GM23248 (cell line): ENCODE data around the gene IFI27L1. TPM values are rescaled to one million over a fixed set of nuclear protein-coding genes. Genes with fewer than 3 reads are reported as not detected.

Experiments
- DNase-seq: peaks from one replicate; pipeline ENCODE4 v3.0.0-alpha.2; 2015
- H2AFZ ChIP-seq: fragments of 200-600 bp; sonication (generic); 2 replicates; pipeline ENCODE4 v1.6.1; 2016; ENCODE audit warnings: antibody characterized with exemption
- H3F3A ChIP-seq: fragments of 200-600 bp; sonication (generic); 2 replicates; pipeline ENCODE4 v1.6.1; 2016; ENCODE audit warnings: mild to moderate bottlenecking, antibody characterized with exemption, mixed run types; ENCODE audit not compliant: insufficient read depth
- H3K27ac ChIP-seq: fragments of 200-600 bp; sonication (generic); 2 replicates; pipeline ENCODE4 v1.5.1; 2016; ENCODE audit warnings: mild to moderate bottlenecking
- H3K27me3 ChIP-seq: fragments of 200-600 bp; sonication (generic); replicated peaks from 2 replicates; pipeline ENCODE4 v1.6.1; 2016; ENCODE audit warnings: mild to moderate bottlenecking; ENCODE audit not compliant: insufficient read depth
- H3K36me3 ChIP-seq: fragments of 200-600 bp; sonication (generic); 2 replicates; pipeline ENCODE4 v1.6.1; 2016; ENCODE audit warnings: low read depth, mild to moderate bottlenecking
- H3K4me1 ChIP-seq: fragments of 200-600 bp; sonication (generic); 2 replicates; pipeline ENCODE4 v1.6.1; 2016; ENCODE audit warnings: mild to moderate bottlenecking; ENCODE audit not compliant: insufficient read depth
- H3K4me2 ChIP-seq: fragments of 200-600 bp; sonication (generic); one replicate; pipeline ENCODE4 v1.6.1; 2016; ENCODE audit warnings: mild to moderate bottlenecking; ENCODE audit not compliant: unreplicated experiment
- H3K4me3 ChIP-seq: fragments of 200-600 bp; sonication (generic); 2 replicates; pipeline ENCODE4 v1.5.1; 2016; ENCODE audit warnings: mild to moderate bottlenecking
- H3K79me2 ChIP-seq: fragments of 200-600 bp; sonication (generic); 2 replicates; pipeline ENCODE4 v1.6.1; 2016; ENCODE audit warnings: mild to moderate bottlenecking; ENCODE audit not compliant: insufficient read depth
- H3K9ac ChIP-seq: fragments of 200-600 bp; sonication (generic); 2 replicates; pipeline ENCODE4 v1.6.1; 2016; ENCODE audit warnings: mild to moderate bottlenecking
- H3K9me2 ChIP-seq: fragments of 200-600 bp; sonication (generic); 2 replicates; pipeline ENCODE4 v1.6.1; 2016; ENCODE audit warnings: mixed run types, mild to moderate bottlenecking, moderate library complexity; ENCODE audit not compliant: insufficient read depth
- H3K9me3 ChIP-seq: fragments of 200-600 bp; sonication (generic); one replicate; pipeline ENCODE4 v1.6.1; 2017; ENCODE audit warnings: low read depth
- H4K20me1 ChIP-seq: fragments of 200-600 bp; sonication (generic); 2 replicates; pipeline ENCODE4 v1.6.0; 2016; ENCODE audit not compliant: insufficient read depth
- EZH2 ChIP-seq: fragments of 200-600 bp; sonication (generic); IDR thresholded peaks from 2 replicates; pipeline ENCODE4 v1.6.1; 2018; ENCODE audit warnings: antibody characterized with exemption, mild to moderate bottlenecking; ENCODE audit not compliant: insufficient read depth, poor library complexity, severe bottlenecking
- EZH2phosphoT487 ChIP-seq: fragments of 200-600 bp; sonication (generic); IDR thresholded peaks from 2 replicates; pipeline ENCODE4 v1.6.1; 2018; ENCODE audit warnings: antibody characterized with exemption, moderate library complexity, mild to moderate bottlenecking, low read depth; ENCODE audit not compliant: insufficient read depth
- WGBS, 2 experiments: methylation state at CpG; one replicate each; pipeline ENCODE4 v1.1.6; 2015 to 2017; ENCODE audit warnings: low lambda C conversion rate in 2 of 2, low coverage in 1 of 2; ENCODE audit errors: missing lambda C conversion rate in 2 of 2; 5-methylcytosine and 5-hydroxymethylcytosine counted together
- in situ Hi-C: fragments of 300-500 bp; cut with MboI; formaldehyde crosslinking; loops from 2 replicates; pipeline ENCODE4 v1.15.0; 2020
- polyA plus RNA-seq: library from polyadenylated mRNA; unstranded; fragments of >200 nt; fragmentation: Nextera tagmentation; extraction: Ambion mirVana; gene quantifications from 2 replicates; pipeline ENCODE4 v1.2.1, GENCODE V29; 2016
- total RNA-seq: library from RNA; depleted of rRNA; stranded (reverse); fragments of >200 nt; shearing (Covaris generic); gene quantifications from 2 replicates; pipeline ENCODE4 v1.2.3, GENCODE V29; 2014

The IFI27L1 gene
- total and polyA plus RNA-seq, 2 experiments from 2014 or later = 13.5 to 32.6 TPM

- in situ Hi-C loops = no loop called here
- H3K36me3 ChIP-seq = no peaks in the 10 kb centered on the region
- no peak overlapping the region for H3K9ac ChIP-seq
- H3K27me3 ChIP-seq = no peaks in the 10 kb centered on the region
- 11 to 15% methylated on average over 10 of the region's 10 CpGs for WGBS, 2 experiments
- DNase-seq = peak; percentile 72
- TF ChIP-seq EZH2 = no peak
- TF ChIP-seq EZH2phosphoT487 = no peak
- H3K9me2 ChIP-seq = no peaks in the 10 kb centered on the region
- H3F3A ChIP-seq = peaks cover 20% of the 10 kb centered on the region
- H3K4me1 ChIP-seq = peaks cover 20% of the 10 kb centered on the region
- H3K4me3 ChIP-seq = no peak overlapping the region
- H4K20me1 ChIP-seq = no peaks in the 10 kb centered on the region
- H3K79me2 ChIP-seq = no peaks in the 10 kb centered on the region
- peak overlapping the region; percentile 30 for H3K4me2 ChIP-seq
- H2AFZ ChIP-seq = peak overlapping the region; percentile 45; the same call in 1 of the 2 replicates
- H3K9me3 ChIP-seq = no peaks in the 10 kb centered on the region
- H3K27ac ChIP-seq = no peak overlapping the region
Observed at GRCh38 chr14:94098326-94098992, 17.3 kb downstream of the IFI27L1 start.

- no peaks in the 10 kb centered on the region for H3K9me2 ChIP-seq
- 94% methylated on average over 6 of the region's 6 CpGs for WGBS, 2 experiments
- peaks cover 20% of the 10 kb centered on the region for H3F3A ChIP-seq
- no peaks in the 10 kb centered on the region for H3K27me3 ChIP-seq
- H3K9ac ChIP-seq = no peak overlapping the region
- no peak for TF ChIP-seq EZH2
- TF ChIP-seq EZH2phosphoT487 = no peak
- H4K20me1 ChIP-seq = no peaks in the 10 kb centered on the region
- H3K27ac ChIP-seq = no peak overlapping the region
- H2AFZ ChIP-seq = no peak overlapping the region
- no peak for DNase-seq
- H3K4me1 ChIP-seq = peaks cover 20% of the 10 kb centered on the region
- no peaks in the 10 kb centered on the region for H3K9me3 ChIP-seq
- no peaks in the 10 kb centered on the region for H3K79me2 ChIP-seq
- H3K4me2 ChIP-seq = peak overlapping the region; percentile 30
- in situ Hi-C loops = no loop called here
- H3K36me3 ChIP-seq = no peaks in the 10 kb centered on the region
- no peak overlapping the region for H3K4me3 ChIP-seq
Observed at GRCh38 chr14:94099006-94099405, 17.9 kb downstream of the IFI27L1 start.

- no peaks in the 10 kb centered on the region for H4K20me1 ChIP-seq
- no peak for TF ChIP-seq EZH2phosphoT487
- TF ChIP-seq EZH2 = no peak
- H3K4me2 ChIP-seq = peak overlapping the region; percentile 19
- H3K27me3 ChIP-seq = no peaks in the 10 kb centered on the region
- no peaks in the 10 kb centered on the region for H3K9me2 ChIP-seq
- peak; percentile 93 for DNase-seq
- H3K36me3 ChIP-seq = no peaks in the 10 kb centered on the region
- H3K9me3 ChIP-seq = no peaks in the 10 kb centered on the region
- no peak overlapping the region for H3K4me3 ChIP-seq
- H3K79me2 ChIP-seq = no peaks in the 10 kb centered on the region
- H3F3A ChIP-seq = peaks cover 20% of the 10 kb centered on the region
- peaks cover 20% of the 10 kb centered on the region for H3K4me1 ChIP-seq
- in situ Hi-C loops = no loop called here
- H3K9ac ChIP-seq = no peak overlapping the region
- no peak overlapping the region for H2AFZ ChIP-seq
- peak overlapping the region; percentile 3; the same call in 1 of the 2 replicates for H3K27ac ChIP-seq
- 16 to 19% methylated on average over 4 of the region's 4 CpGs for WGBS, 2 experiments
Observed at GRCh38 chr14:94100847-94101246, 19.7 kb downstream of the IFI27L1 start.

- Histone ChIP-seq H3K79me2 (no peaks in the 10 kb centered on the region), H3K9me2 (no peaks in the 10 kb centered on the region), H3K9me3 (no peaks in the 10 kb centered on the region), H3K36me3 (no peaks in the 10 kb centered on the region), H3F3A (peaks cover 20% of the 10 kb centered on the region), H3K4me2 (no peak overlapping the region), H4K20me1 (no peaks in the 10 kb centered on the region), H3K4me3 (no peak overlapping the region), H3K27me3 (no peaks in the 10 kb centered on the region), H2AFZ (no peak overlapping the region), H3K4me1 (peaks cover 20% of the 10 kb centered on the region), H3K27ac (no peak overlapping the region), H3K9ac (no peak overlapping the region)
- 90 to 95% methylated on average over 10 of the region's 10 CpGs for WGBS, 2 experiments
- DNase-seq = peak; percentile 20
- no peak for TF ChIP-seq EZH2
- no peak for TF ChIP-seq EZH2phosphoT487
- in situ Hi-C loops = no loop called here
Observed at GRCh38 chr14:94101748-94102147, 20.6 kb downstream of the IFI27L1 start.
